ENCODE measurements around the gene F11R.

- TF ChIP-seq EZH2phosphoT487 (IDR thresholded peaks at IDR 0.05; ENCODE audit: insufficient read depth, low read depth): no peak
- no peak for TF ChIP-seq EZH2 (IDR thresholded peaks at IDR 0.05; ENCODE audit: insufficient read depth, poor library complexity, severe bottlenecking)
These were observed 20.0 kb downstream of the F11R start for GRCh38 chr1:161000736-161001480.
